ENCODE results near the gene PHLDB2. TPM values are rescaled to one million over a fixed set of nuclear protein-coding genes. Genes with fewer than 3 reads are reported as not detected.

The PHLDB2 gene
- total and polyA plus RNA-seq, 2 of the 13 experiments (the other 11 are each of a cell fraction or from before 2014, with no cell fraction given): 8.4 to 23.6 TPM

DNA sequence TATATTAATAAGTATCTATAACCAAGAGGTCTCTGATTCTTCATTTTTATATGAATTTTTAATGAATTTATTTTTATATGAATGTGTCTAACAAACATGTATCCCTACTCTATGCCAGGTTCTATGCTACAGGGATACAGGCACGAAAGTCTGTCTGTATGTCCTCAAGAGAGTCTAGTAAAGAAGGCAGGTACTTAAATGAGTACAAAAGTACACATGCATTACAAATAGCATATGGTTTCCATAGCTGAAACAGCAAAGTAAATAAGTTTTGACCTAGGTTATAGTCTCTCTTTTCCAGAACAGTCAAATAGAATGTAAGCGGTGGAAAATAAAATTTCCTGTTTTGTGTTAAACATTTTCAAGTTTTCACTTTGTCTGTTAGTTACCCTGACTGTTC, 106.4 kb downstream of the PHLDB2 start:
- H4K20me1 ChIP-seq (ENCODE audit: insufficient read depth, low read length): no peaks in the 10 kb centered on the region
- POLR2A ChIA-PET: no interaction called here
- CTCF ChIA-PET (ENCODE audit: low intra/inter-chr PET ratio, low total read pairs): interaction anchor here (6.1 kb wide), 1 partner anchor 247 kb away, joined by 79 read pairs; no protein-coding TSS in a partner anchor
- no peak overlapping the region for H3K9ac ChIP-seq (ENCODE audit: insufficient read depth, low read depth, low read length)
- no peak for ATAC-seq
- FAIRE-seq: no peak
- H3K9me3 ChIP-seq (ENCODE audit: low read length): no peaks in the 10 kb centered on the region
- H3K4me2 ChIP-seq (ENCODE audit: low read depth, low read length): no peak overlapping the region
- WGBS (ENCODE audit: low lambda C conversion rate): 93% methylated on average over 2 of the region's 2 CpGs
- peaks cover 10% of the 10 kb centered on the region for H3K4me1 ChIP-seq (ENCODE audit: insufficient read depth, low read length)
- no peak overlapping the region for H3K27ac ChIP-seq (ENCODE audit: extremely low read length, insufficient read depth, low read length)
- in situ Hi-C loops (cut with HindIII; ENCODE audit: extremely low pct_ligation_motif_present, low pct_unique_long_range_greater_than_20kb): no loop called here
- no peak for DNase-seq (ENCODE audit: low spot score)
- no peak overlapping the region for H2AFZ ChIP-seq (ENCODE audit: low read length)
- H3K4me3 ChIP-seq (replicated peaks in 1 of 3; ENCODE audit: insufficient read depth in 1 of 3, low read depth in 2 of 3, low read length in 3 of 3): no peak overlapping the region
- intact Hi-C loops (cut with micrococcal nuclease; ENCODE audit: unreplicated experiment): no loop called here
- TF ChIP-seq SIX4 (CRISPR knock-in tag; IDR thresholded peaks at IDR 0.05) (no peak), ZBTB7A (CRISPR knock-in tag; IDR thresholded peaks at IDR 0.05) (no peak), ZNF430 (CRISPR knock-in tag; IDR thresholded peaks at IDR 0.05) (no peak), TRIM22 (IDR thresholded peaks at IDR 0.05) (no peak), PCBP1 (IDR thresholded peaks at IDR 0.05; ENCODE audit: borderline replicate concordance, low read depth, low read length) (no peak), ZNF468 (CRISPR knock-in tag; IDR thresholded peaks at IDR 0.05) (no peak)
- TF ChIP-seq, protein P1, sequence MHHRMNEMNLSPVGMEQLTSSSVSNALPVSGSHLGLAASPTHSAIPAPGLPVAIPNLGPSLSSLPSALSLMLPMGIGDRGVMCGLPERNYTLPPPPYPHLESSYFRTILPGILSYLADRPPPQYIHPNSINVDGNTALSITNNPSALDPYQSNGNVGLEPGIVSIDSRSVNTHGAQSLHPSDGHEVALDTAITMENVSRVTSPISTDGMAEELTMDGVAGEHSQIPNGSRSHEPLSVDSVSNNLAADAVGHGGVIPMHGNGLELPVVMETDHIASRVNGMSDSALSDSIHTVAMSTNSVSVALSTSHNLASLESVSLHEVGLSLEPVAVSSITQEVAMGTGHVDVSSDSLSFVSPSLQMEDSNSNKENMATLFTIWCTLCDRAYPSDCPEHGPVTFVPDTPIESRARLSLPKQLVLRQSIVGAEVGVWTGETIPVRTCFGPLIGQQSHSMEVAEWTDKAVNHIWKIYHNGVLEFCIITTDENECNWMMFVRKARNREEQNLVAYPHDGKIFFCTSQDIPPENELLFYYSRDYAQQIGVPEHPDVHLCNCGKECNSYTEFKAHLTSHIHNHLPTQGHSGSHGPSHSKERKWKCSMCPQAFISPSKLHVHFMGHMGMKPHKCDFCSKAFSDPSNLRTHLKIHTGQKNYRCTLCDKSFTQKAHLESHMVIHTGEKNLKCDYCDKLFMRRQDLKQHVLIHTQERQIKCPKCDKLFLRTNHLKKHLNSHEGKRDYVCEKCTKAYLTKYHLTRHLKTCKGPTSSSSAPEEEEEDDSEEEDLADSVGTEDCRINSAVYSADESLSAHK (CRISPR knock-in tag; IDR thresholded peaks at IDR 0.05; ENCODE audit: borderline replicate concordance): no peak
- H3K79me2 ChIP-seq (ENCODE audit: insufficient read depth, low read length): no peaks in the 10 kb centered on the region
- no TSS peak for BruUV-seq (replicated peaks)
- no peaks in the 10 kb centered on the region for H3K27me3 ChIP-seq (ENCODE audit: control insufficient read depth in 1 of 2, insufficient read depth in 2 of 2, low read length in 2 of 2)
- peaks cover 4 to 5% of the 10 kb centered on the region in 2 experiments; a peak in 3 of 5 replicates for H3K36me3 ChIP-seq (replicated peaks in 1 of 2; ENCODE audit: control insufficient read depth in 1 of 2, insufficient read depth in 2 of 2, low read length in 2 of 2)
